GM18511 (cell line): ENCODE results near the gene CDK5.
A peak's percentile ranks its signal among the peaks of the same experiment; 100 is the strongest.

ENCODE experiments used
- ATAC-seq: cut with Tn5 transposase; IDR thresholded peaks from one replicate; pipeline ENCODE4 v1.9.1; 2021; ENCODE audit warnings: mild to moderate bottlenecking, moderate library complexity; ENCODE audit not compliant: unreplicated experiment

Gene CDK5

GRCh38 chr7:151057506-151057988 lies at the start of gene CDK5:
Gene CDK5 (minus strand): TSS chr7:151057897. CDS start chr7:151057848, 49 bp downstream.
- ATAC-seq: peak; percentile 26

DNA sequence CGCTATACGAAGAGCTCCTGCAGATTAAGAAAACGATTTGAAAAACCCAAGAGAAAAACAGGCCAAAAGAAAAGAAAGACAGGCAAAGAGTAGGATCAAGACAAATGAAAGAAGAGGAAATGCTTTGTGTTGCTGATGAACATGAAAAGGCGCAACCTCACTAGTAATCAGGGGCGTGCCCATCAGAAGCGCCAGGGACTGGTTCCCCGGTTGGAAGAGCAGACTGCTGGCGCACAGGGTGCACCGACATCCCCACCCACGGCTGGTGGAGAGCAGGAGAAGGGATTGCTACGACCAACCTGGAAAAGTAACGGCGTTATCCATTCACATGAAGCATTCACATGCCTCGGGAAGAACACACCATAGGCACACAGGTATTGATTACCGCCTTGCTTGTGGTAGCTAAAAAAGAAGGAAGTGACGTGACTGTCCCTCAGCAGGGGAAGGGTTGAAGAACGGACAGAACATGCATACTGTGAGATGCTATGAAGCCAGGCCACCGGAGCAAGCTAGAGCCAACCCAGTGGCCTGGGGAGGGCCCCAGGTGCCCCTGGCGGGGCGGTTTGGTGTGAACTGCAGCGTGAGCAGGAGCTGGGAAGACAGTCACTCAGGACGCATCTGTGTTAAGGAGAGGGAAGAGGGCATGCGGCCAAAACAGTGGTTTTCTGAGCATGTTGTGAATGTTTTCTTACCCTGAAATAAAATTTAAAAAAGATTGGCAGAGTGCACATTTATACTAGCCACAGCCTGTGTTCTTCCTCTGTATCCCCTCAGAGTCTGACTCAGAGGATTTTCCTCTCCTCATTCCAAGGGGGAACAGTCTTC lies 46.9 kb upstream of the CDK5 start:
- ATAC-seq: no peak

- ATAC-seq: no peak
Measured at GRCh38 chr7:151103973-151104372, 46.3 kb upstream of the CDK5 start.

DNA sequence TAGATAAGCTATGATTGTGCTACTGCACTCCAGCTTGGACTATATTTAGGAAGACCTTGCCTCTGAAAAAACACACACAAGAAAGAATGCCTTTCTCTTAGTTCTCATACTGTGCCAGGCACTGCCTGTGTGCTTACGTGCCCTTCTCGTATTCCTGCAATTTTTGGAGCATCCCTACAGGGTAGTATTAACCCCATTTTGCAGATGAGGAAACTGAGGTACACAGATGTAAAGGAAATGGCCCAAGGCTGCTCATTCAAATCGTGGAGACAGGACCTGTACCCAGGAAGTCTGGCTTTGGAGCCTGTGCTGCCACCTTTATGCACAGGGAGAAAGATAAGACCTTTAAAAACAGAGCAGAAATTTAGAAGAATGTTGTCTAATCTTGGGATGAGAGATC lies 45.3 kb upstream of the CDK5 start:
- no peak for ATAC-seq

- ATAC-seq: no peak
Measured at GRCh38 chr7:151101621-151102396, 44.1 kb upstream of the CDK5 start.

GRCh38 chr7:151100921-151101320 lies 43.2 kb upstream of the CDK5 start:
- no peak for ATAC-seq

DNA sequence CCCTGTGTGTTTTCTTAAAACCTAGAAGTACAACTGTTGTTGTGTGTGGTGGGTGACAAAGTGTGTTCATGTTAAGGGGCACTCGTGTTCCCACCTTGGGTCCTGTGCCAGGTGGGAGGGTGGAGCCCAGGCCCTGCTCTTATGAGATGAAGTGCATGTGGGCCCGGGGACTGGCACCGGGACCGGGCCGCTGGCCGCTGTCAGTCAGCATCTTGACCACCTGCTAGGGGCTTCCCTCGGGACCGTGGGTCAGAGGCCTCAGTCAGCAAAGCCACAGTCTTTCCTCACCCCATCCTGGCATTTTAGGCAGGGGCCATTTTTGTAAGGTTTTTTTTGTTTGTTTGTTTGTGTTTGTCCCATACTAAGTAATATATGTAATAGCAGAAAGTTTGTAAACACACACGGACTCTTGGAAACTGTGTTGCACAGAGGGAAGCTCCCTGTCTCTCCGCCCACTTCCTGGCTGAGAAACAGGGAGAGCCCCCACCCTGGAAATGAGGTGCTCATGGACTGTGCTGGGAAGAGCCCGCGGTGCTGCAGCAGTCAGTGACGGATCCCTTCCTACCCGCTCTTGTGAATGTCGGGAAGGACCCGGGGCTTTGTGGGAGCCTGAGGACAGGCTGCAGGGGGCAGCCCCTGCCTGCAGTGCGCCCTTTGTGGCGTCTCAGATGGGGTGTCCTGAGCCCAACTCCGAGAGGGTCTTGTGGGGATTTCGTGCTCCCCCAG lies 42.0 kb upstream of the CDK5 start:
- no peak for ATAC-seq

- no peak for ATAC-seq
Measured at GRCh38 chr7:151095828-151096475, 38.3 kb upstream of the CDK5 start.

- ATAC-seq: no peak
Measured at GRCh38 chr7:151095123-151095797, 37.6 kb upstream of the CDK5 start.

- no peak for ATAC-seq
Measured at GRCh38 chr7:151094675-151095074, 37.0 kb upstream of the CDK5 start.

DNA sequence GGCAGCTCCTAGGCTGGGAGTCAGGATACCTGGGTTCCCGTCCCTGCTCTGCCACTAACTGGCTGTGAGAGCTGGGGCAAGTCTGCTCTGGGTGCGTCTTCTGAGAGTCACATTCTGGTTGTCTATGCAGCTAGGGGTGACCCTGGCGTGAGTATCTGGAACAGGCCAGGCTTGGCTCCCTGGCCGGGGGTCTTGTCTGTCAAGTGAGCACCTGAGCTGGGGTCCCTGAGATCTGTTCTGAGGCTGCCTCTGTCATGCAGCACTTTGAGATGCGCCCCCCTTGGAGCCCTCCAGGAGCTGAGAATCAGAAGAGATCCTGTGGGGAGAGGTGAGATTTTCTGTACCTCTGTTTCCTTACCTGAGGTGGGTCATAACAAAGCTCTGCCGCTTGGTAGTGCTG lies 36.1 kb upstream of the CDK5 start:
- no peak for ATAC-seq

GRCh38 chr7:151091988-151092387 lies 34.3 kb upstream of the CDK5 start:
- no peak for ATAC-seq

GRCh38 chr7:151091431-151091830 lies 33.7 kb upstream of the CDK5 start:
- no peak for ATAC-seq

DNA sequence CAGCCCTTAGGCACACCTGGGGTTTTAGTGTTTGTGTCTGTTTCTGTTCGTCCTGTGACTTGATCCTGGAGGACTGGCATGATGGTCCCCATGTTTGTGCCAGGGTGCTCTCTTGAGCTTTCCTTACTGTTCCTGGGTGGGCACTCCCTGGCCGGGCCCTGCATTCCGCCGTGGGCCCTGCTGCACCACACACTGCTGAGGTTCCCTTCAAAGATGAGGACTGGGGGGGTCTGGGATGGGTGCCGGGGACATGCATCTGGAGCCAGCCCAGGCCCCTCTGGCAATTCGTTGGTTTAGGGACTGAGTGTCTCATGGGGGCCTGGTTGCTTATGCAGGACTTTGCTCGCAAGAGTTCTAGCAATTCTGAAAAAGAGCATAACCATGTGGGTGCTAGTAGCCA lies 33.3 kb upstream of the CDK5 start:
- ATAC-seq: no peak

GRCh38 chr7:151089893-151090730 lies 32.4 kb upstream of the CDK5 start:
- no peak for ATAC-seq

DNA sequence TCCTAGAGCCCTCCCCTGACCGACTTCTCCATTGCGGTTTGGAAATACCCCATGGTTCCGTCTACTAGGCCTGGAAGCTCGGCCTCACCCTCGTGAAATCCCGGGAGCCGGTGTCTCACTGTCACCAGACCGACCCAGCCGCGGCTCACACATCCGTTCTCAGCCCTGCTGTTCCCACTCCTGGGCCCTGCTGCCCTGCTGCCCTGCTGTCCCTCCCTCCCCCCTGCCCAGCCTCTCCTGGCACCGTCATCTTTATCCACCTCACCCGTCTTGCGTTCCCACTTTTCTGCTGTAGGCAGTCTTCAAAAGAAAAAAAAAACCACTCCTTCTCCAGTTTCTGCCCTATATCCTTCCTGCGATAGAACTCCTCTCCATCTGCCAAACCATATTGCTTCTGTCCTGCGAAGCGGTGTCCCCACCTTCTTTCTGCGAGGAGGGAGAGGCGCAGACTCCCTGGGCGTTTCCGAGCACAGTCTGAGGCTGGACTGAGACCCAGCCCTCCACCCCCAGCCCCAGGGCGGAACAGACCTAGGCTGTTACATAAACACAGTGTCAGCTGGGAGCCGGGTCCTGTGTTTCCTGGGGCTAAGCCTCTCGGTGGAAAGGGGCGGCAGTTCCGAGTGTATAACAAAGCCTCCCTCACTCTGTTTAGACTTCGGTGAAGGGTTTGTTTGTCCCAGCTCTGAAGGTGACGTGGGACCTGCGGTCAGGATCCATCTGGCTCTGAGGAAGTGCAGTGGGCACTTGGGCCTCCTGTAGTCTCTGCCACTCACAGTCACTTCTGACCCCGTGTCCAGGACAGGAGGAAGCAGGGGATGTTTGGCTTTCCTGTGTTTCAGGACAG lies 31.4 kb upstream of the CDK5 start:
- no peak for ATAC-seq

DNA sequence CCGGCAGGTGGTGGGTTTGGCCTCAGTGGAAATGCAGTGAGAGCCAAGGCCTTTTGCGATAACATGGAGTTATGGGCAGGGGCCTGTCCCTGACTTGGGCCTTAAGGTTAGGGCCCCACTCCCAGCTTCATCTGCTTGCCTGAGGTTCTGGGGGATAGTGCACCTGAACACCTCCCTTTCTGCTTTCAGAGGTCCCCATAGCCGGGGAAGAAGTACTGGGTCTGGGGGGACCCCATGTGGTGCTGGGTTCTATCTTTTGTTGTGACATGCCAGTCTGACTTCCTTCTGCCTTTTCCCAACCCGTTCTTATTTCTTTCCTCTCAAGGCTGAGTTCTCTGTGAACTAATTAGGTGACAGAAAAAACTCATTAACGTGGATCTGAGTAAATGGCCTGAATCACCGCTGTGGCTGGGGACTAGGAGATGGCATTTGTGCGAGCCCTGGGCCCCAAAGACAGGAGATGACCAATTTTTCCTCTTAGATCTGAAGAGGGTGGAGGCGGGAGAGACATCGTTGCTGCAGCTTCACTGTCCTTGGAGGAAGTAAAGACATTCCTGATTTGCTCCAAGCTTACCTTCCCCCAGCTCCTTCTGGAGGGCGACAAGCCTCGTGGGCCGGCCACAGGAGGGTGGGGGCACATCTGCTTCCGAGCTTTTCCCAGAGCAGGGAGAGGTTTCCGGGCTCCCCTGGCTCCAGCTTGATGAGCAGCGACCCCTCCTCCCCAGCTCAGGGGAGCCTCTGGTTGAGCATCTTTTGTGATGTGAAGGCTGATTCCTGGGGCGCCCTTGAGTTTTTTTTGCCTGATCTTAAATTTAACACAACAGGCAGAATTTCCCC lies 30.5 kb upstream of the CDK5 start:
- no peak for ATAC-seq
